ENCODE measurements around the gene HABP4.

GRCh38 chr9:96540106-96540505, 90.1 kb downstream of the HABP4 start:
- TF ChIP-seq GATA2 (IDR thresholded peaks at IDR 0.05; ENCODE audit: low read depth, low read length), result no peak
- TF ChIP-seq GATA3 (IDR thresholded peaks at IDR 0.05; ENCODE audit: low read depth, low read length), result no peak

Data from SH-SY5Y (cell line).